GM12878 (cell line): ENCODE measurements around the gene REPS2. TPM values are rescaled to one million over a fixed set of nuclear protein-coding genes. Genes with fewer than 3 reads are reported as not detected.

Source experiments
- ATAC-seq: fragments of 200-7000 bp; cut with Tn5 transposase; 3 replicates; pipeline ENCODE4 v1.9.1; 2020; ENCODE audit warnings: mild to moderate bottlenecking, moderate library complexity
- BruUV-seq: library from RNA; stranded (reverse); fragments of 400-500 nt; replicated peaks from 2 replicates; lab custom pipeline; 2021; lab: Mats Ljungman, UMichigan
- CTCF ChIA-PET: fragments of 300-600 bp; sonication (Branson Sonifier 250); formaldehyde crosslinking; extraction: SDS; loops from one replicate; lab custom pipeline; 2021; ENCODE audit warnings: inconsistent platforms; lab: Yijun Ruan, JAX
- POLR2A ChIA-PET: fragments of 350-600 bp; formaldehyde crosslinking; extraction: SDS; loops from one replicate; lab custom pipeline; 2021; ENCODE audit warnings: inconsistent platforms; lab: Charles Lee
- RAD21 ChIA-PET: fragments of 300-600 bp; sonication (Branson Sonifier 250); formaldehyde crosslinking; loops from one replicate; lab custom pipeline; 2023; ENCODE audit warnings: antibody characterized with exemption; ENCODE audit not compliant: unreplicated experiment; lab: Charles Lee
- SMC1A ChIA-PET: fragments of 300-600 bp; sonication (Branson Sonifier 250); formaldehyde crosslinking; loops from one replicate; lab custom pipeline; 2023; ENCODE audit not compliant: unreplicated experiment, uncharacterized antibody; lab: Charles Lee
- DNase-seq: peaks from one replicate; pipeline ENCODE4 v3.0.0-alpha.2; 2011; ENCODE audit warnings: low read depth, low spot score
- FAIRE-seq: peaks from 3 replicates; lab custom pipeline; 2011; peaks lifted over from hg19 to GRCh38; lab: Jason Lieb, UNC
- H2AFZ ChIP-seq: 2 replicates; pipeline ENCODE4 v1.6.0; 2011; ENCODE audit warnings: low read depth, low read length, control low read depth; ENCODE audit not compliant: control insufficient read depth
- H3K27ac ChIP-seq: 2 replicates; pipeline ENCODE4 v1.5.1; 2011; ENCODE audit warnings: control low read depth; ENCODE audit not compliant: control insufficient read depth, insufficient read depth
- H3K27me3 ChIP-seq, 2 experiments: replicated peaks in 1 of 2; 2 replicates each; pipeline versions ENCODE4 v1.6.0 to v1.6.1; 2011; ENCODE audit warnings: low read length in 1 of 2; ENCODE audit not compliant: control insufficient read depth in 2 of 2, insufficient read depth in 2 of 2
- H3K36me3 ChIP-seq, 2 experiments: 2 replicates each; pipeline ENCODE4 v1.5.1; 2011; ENCODE audit warnings: low read length in 1 of 2; ENCODE audit not compliant: control insufficient read depth in 2 of 2, insufficient read depth in 2 of 2
- H3K4me1 ChIP-seq: 2 replicates; pipeline ENCODE4 v1.6.1; 2011; ENCODE audit warnings: mild to moderate bottlenecking, low read length, moderate library complexity, mixed read lengths; ENCODE audit not compliant: control insufficient read depth, insufficient read depth
- H3K4me2 ChIP-seq: 2 replicates; pipeline ENCODE4 v1.6.0; 2011; ENCODE audit warnings: control low read depth; ENCODE audit not compliant: control insufficient read depth, insufficient read depth
- H3K4me3 ChIP-seq: fragments of 200-600 bp; sonication (generic); 2 replicates; pipeline ENCODE4 v1.5.1; 2016
- H3K79me2 ChIP-seq: 2 replicates; pipeline ENCODE4 v1.6.0; 2011; ENCODE audit warnings: low read length; ENCODE audit not compliant: control insufficient read depth, insufficient read depth
- H3K9ac ChIP-seq: 2 replicates; pipeline ENCODE4 v1.8.0; 2011; ENCODE audit warnings: low read length, control low read depth, mixed read lengths; ENCODE audit not compliant: control insufficient read depth, insufficient read depth
- H3K9me3 ChIP-seq: replicated peaks from 3 replicates; pipeline ENCODE4 v1.5.1; 2011; ENCODE audit warnings: mild to moderate bottlenecking, low read length; ENCODE audit not compliant: control insufficient read depth, insufficient read depth
- H4K20me1 ChIP-seq: 2 replicates; pipeline ENCODE4 v1.6.0; 2011; ENCODE audit not compliant: control insufficient read depth, insufficient read depth
- ATF7 ChIP-seq: fragments of 450-650 bp; IDR thresholded peaks from 2 replicates; pipeline ENCODE4 v1.6.1; 2016; ENCODE audit warnings: low read depth, mild to moderate bottlenecking
- CBFB ChIP-seq: IDR thresholded peaks from 2 replicates; pipeline ENCODE4 v1.6.1; 2016; ENCODE audit warnings: antibody characterized with exemption, low read depth
- ESRRA ChIP-seq: IDR thresholded peaks from 2 replicates; pipeline ENCODE4 v1.6.1; 2012; ENCODE audit warnings: mild to moderate bottlenecking, low read length, improper control_type of control experiment
- FOS ChIP-seq: IDR thresholded peaks from 3 replicates; pipeline ENCODE4 v1.6.1; 2011; ENCODE audit warnings: borderline replicate concordance; ENCODE audit not compliant: insufficient read length; ENCODE audit errors: extremely low read depth
- HSF1 ChIP-seq: fragments of 150-350 bp; IDR thresholded peaks from 2 replicates; pipeline ENCODE4 v1.6.1; 2014; ENCODE audit warnings: mild to moderate bottlenecking, low read depth, low read length
- IKZF2 ChIP-seq, 2 experiments: fragments of 450-650 bp; IDR thresholded peaks; 2 replicates each; pipeline ENCODE4 v1.6.1; 2017; ENCODE audit warnings: mild to moderate bottlenecking in 2 of 2, moderate library complexity in 2 of 2
- KAT2A ChIP-seq: conservative IDR thresholded peaks from 2 replicates; pipeline ENCODE4 v1.6.1; 2011; ENCODE audit warnings: low read depth, low read length; ENCODE audit not compliant: control insufficient read depth
- LARP7 ChIP-seq: fragments of 450-650 bp; IDR thresholded peaks from 2 replicates; pipeline ENCODE4 v1.6.1; 2017; ENCODE audit warnings: mild to moderate bottlenecking
- MEF2A ChIP-seq: IDR thresholded peaks from 2 replicates; pipeline ENCODE4 v1.6.1; 2011; ENCODE audit warnings: low read depth, mild to moderate bottlenecking, low read length, moderate library complexity; ENCODE audit not compliant: insufficient read depth
- NBN ChIP-seq: fragments of 450-650 bp; IDR thresholded peaks from 2 replicates; pipeline ENCODE4 v1.6.1; 2016
- PRDM15 ChIP-seq: fragments of 450-650 bp; formaldehyde crosslinking; IDR thresholded peaks from 2 replicates; pipeline ENCODE4 v1.4.0; 2020; ENCODE audit warnings: mild to moderate bottlenecking, moderate library complexity
- REST ChIP-seq: IDR thresholded peaks from 2 replicates; pipeline ENCODE4 v1.6.1; 2012; ENCODE audit warnings: mild to moderate bottlenecking, low read depth, low read length
- USF2 ChIP-seq: IDR thresholded peaks from 2 replicates; pipeline ENCODE4 v1.6.1; 2011; ENCODE audit warnings: low read depth, low read length, improper control_type of control experiment, borderline replicate concordance
- WGBS: methylation state at CpG from one replicate; pipeline ENCODE4 v1.1.6; 2016; ENCODE audit warnings: low lambda C conversion rate; ENCODE audit not compliant: insufficient replicate concordance, insufficient coverage; ENCODE audit errors: missing lambda C conversion rate; 5-methylcytosine and 5-hydroxymethylcytosine counted together
- in situ Hi-C: fragments of 300-500 bp; cut with MboI; formaldehyde crosslinking; loops from 9 replicates; pipeline ENCODE4 v1.14.3; 2018; ENCODE audit warnings: mixed read lengths
- intact Hi-C: fragments of 100-400 bp; cut with micrococcal nuclease; formaldehyde crosslinking; loops from one replicate; pipeline ENCODE4 v1.14.2; 2022; ENCODE audit not compliant: unreplicated experiment
- polyA plus RNA-seq, 11 experiments: library from polyadenylated mRNA; depleted of rRNA in 4 of 11; unstranded in 6 of 11; stranded (reverse) in 5 of 11; fragments of >200 nt; fragmentation: Nextera tagmentation in 4 of 11; fragmentation: Illumina TruSeq in 1 of 11; extraction: Ambion mirVana in 4 of 11; extraction: Trizol in 1 of 11; gene quantifications; 1 replicate in 1 of 11; 2 replicates in 10 of 11; pipeline versions ENCODE4 v1.2.1 to v1.2.3, GENCODE V29; 2011 to 2016; ENCODE audit warnings: inconsistent platforms in 2 of 11, missing spikeins in 2 of 11, low read depth in 1 of 11
- total RNA-seq, 4 experiments: library from RNA; depleted of rRNA in 3 of 4; stranded (reverse); fragments of >200 nt in 3 of 4; fragmentation: Illumina TruSeq in 1 of 4; extraction: Trizol in 1 of 4; gene quantifications; 2 replicates each; pipeline versions ENCODE4 v1.2.1 to v1.2.3, GENCODE V29; 2013 to 2021

The REPS2 gene
- total and polyA plus RNA-seq, 10 of the 15 experiments (the other 5 are each of a cell fraction or from before 2014, with no cell fraction given), result 2.1 to 6.8 (median 3.9) TPM

- no peak for ATAC-seq
Observed at GRCh38 chrX:16994736-16995135, 48.3 kb downstream of the REPS2 start.

More at GRCh38 chrX:16994736-16995135, 48.3 kb downstream of the REPS2 start:
- FAIRE-seq (no peak), DNase-seq (no peak)
- H3K4me3 ChIP-seq, result no peak overlapping the region
- no peaks in the 10 kb centered on the region for H3K79me2 ChIP-seq
- no peaks in the 10 kb centered on the region for H3K4me1 ChIP-seq
- no peak overlapping the region for H3K27ac ChIP-seq
- H3K9me3 ChIP-seq, result no peaks in the 10 kb centered on the region
- no peaks in the 10 kb centered on the region for H4K20me1 ChIP-seq
- ChIA-PET RAD21 (interaction anchor here (4.3 kb wide), 1 partner anchor 52 kb away, joined by 23 read pairs; no protein-coding TSS in a partner anchor), SMC1A (interaction anchor here (1.2 to 2.6 kb wide), 3 partner anchors 19 to 112 kb away, joined by 3 to 6 read pairs (median 3); no protein-coding TSS in a partner anchor), CTCF (interaction anchor here (0.9 to 2.9 kb wide), 6 partner anchors 9 to 102 kb away, joined by 3 to 13 read pairs (median 5); no protein-coding TSS in a partner anchor), POLR2A (no interaction called here)
- no TSS peak for BruUV-seq
- peaks cover 0 to 4% of the 10 kb centered on the region in 2 experiments; a peak in 1 of 4 replicates for H3K27me3 ChIP-seq
- H3K9ac ChIP-seq, result no peak overlapping the region
- no peaks in the 10 kb centered on the region for H3K36me3 ChIP-seq
- no peak overlapping the region for H2AFZ ChIP-seq
- intact Hi-C loops (no loop called here), in situ Hi-C loops (no loop called here)
- H3K4me2 ChIP-seq, result no peak overlapping the region
- 28% methylated on average over 2 of the region's 2 CpGs for WGBS
- TF ChIP-seq MEF2A (no peak), KAT2A (no peak), ATF7 (no peak), NBN (no peak), REST (no peak), PRDM15 (CRISPR knock-in tag) (no peak), FOS (no peak), USF2 (no peak), LARP7 (no peak), HSF1 (no peak), IKZF2 (IDR thresholded peaks at IDR 0.05) (no peak), ESRRA (no peak), CBFB (no peak)
